ENCODE measurements around the gene GNA12.
"Not testable (repeated sequence)": the region's sequence is repeated elsewhere in the genome, so short reads cannot be mapped to it uniquely, and the experiment has no call there.

Gene GNA12

DNA sequence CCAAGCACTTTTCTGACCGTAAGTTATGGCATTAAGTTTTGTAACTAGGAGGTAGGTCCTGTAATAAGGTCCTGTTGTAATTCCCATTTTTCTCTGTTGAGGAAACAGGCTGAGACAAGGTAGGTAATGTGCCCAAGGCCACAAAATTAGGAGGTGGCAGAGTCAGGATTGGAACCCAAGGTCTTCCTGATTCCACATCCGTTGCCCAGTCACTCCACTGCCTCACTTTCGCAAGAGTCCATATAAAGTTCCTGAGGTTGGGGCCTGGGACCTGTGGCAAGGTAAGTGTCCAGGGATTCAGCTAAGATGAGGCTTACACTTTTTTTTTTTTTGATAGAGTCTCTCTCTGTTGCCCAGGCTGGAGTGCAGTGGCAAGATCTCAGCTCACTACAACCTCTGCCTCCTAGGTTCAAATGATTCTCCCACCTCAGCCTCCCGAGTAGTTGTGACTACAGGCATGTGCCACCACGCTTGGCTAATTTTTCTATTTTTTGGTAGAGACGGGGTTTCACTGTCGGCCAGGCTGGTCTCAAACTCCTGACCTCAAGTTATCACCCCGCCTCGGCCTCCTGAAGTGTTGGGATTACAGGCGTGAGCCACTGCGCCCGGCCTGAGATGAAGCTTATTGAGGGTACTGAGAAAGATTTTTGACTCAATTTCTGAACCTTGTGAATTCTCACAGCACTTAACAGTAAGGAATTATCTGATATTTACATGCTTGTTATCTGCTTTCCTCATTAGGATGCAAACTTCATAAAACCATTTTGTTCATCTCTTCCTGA lies 20.3 kb upstream of the GNA12 start:
- DNase-seq (ENCODE audit: low spot score) = no peak

- no peak for DNase-seq (ENCODE audit: low spot score)
Observed at GRCh38 chr7:2863461-2864066, 19.5 kb upstream of the GNA12 start.

DNA sequence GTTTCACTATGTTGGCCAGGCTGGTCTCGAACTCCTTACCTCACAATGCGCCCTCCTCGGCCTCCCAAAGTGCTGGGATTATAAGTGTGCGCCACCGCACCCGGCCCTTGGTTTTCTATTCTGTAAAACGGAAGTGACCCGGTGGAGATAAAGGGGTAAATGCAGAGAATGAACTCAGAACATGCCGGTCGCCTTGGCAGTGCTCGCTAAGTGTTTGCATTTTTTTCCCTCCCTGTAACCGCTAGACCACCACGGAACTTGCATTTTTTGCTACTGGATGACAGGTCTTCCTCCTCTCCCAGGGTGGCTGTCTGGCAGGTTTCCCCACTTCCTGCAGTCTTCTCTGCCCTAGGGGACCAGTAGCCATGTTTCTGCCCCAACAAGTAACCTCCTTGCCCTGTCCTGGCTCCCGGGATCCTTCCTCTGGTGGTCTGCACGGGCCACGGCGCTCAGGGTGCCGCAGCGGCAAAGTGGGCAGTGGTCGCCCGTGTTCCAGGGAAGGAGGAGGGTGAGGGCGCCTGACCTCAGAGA lies 18.8 kb upstream of the GNA12 start:
- no peak for DNase-seq (ENCODE audit: low spot score)

DNA sequence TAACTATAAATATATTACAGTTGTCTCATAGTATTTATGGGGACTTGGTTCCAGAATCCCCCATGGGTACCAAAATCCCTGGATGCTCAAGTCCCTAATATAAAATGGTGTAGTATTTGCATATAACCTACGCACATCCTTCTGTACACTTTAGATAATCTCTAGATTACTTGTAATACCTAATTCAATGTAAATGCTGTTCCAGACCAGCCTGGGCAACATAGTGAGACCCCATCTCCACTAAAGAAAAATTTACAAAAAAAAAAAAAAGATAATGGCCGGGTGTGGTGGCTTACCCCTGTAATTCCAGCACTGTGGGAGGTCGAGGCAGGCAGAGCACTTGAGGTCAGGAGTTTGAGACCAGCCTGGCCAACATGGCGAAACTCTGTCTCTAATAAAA lies 17.4 kb upstream of the GNA12 start:
- no peak for DNase-seq (ENCODE audit: low spot score)

DNA sequence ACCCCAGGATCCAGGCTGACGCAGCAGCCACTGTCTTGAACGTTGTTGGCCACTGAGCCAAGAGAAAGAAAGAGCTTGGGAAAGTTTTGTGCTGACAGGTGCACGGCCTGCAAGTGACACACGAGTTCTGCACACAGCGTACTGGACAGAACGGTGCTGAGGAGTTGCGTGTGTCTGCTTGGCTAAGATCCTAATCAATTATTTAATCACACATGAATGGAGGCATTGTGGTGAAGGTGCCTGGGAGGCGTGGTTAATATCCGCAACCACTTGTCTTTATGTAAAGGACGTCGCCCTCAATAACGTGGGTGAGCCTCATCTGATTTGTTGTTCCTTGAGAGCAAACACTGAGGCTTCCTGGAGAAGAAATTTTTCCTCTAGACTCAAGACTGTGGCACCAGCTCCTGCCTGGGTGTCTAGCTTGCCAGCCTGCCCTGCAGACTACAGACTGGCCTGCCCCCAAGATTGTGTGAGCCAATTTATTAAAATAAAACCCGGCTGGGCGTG lies 16.6 kb upstream of the GNA12 start:
- DNase-seq (ENCODE audit: low spot score) = no peak

DNA sequence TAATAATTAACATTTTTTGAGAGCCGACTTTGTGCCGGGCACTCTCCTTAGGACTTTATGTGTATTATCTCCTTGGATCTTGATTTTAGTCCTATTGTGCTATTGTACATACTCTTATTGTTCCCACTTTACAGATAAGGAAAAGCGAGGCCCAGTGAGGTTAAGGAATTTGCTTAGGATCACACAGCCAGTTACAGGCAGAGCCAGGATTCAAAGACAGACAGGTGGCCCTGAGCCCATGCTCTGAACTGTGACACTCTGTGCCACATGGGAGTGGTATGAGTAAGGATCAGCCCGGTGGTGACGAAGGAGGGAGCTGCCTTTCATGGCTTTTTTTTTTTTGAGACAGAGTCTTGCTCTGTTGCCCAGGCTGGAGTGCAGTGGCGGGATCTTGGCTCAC lies 15.8 kb upstream of the GNA12 start:
- no peak for DNase-seq (ENCODE audit: low spot score)

DNA sequence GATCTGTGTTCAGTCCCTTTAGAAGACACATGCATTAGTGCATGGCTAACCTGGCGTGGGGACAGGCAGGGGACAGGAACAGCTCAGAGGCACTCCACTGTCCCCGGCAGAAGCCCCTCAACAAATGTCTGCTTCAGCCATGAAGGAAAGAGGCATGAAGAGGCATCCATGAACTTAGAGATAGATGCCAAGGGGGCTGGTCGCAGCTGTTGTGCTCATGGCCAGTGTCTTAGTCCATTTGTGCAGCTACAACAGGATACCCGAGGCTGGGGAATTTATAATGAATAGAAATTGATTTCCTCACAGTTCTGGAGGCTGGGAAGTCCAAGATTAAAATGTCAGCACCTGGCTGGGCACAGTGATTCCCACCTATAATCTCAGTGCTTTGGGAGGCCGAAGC lies 14.5 kb upstream of the GNA12 start:
- DNase-seq (ENCODE audit: low spot score) = no peak

DNA sequence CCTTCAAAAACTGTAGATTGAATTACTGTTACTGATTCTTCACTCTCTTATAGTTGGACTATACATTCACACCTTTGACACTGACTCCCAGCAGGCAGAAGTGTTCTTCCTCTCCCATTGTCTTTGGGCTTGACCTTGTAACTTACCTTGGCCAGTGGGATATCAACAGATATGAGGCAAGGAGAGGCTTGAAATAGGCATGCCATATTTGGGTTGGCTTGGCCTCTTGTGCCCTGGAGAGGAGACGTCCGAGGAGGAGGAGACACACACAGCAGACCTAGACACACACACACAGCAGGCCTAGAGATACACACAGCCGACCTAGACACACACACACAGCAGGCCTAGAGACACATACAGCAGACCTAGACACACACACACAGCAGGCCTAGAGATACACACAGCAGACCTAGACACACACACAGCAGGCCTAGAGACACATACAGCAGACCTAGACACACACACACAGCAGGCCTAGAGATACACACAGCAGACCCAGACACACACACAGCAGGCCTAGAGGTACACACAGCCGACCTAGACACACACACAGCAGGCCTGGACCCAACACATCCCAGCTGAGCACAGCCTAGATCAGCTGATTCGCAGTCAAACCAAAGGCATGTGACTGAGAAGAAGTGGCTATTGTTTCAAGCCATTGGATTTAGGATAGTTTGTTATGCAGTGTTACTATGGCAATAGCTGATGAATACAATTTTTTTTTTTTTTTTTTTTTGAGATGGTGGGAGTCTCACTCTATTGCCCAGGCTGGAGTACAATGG lies 12.5 kb upstream of the GNA12 start:
- peak; percentile 43 for DNase-seq (ENCODE audit: low spot score)

DNA sequence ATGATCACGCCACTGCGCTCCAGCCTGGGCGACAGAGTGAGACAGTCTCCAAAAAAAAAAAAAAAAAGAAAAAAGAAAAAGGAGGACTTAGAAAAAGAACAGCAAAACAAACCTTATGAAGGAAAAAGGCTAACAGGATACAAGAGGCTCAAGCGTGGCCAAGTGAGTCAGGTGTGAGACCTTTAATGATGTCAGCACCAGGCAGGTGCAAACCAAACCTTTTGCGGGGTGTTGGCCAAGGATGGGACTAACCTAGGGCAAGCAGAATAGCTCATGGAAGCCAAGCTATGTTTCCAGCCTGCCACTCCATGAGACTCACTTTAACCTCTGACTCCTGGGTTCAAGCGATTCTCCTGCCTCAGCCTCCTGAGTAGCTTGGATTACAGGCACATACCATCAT lies 11.3 kb upstream of the GNA12 start:
- no peak for DNase-seq (ENCODE audit: low spot score)

DNA sequence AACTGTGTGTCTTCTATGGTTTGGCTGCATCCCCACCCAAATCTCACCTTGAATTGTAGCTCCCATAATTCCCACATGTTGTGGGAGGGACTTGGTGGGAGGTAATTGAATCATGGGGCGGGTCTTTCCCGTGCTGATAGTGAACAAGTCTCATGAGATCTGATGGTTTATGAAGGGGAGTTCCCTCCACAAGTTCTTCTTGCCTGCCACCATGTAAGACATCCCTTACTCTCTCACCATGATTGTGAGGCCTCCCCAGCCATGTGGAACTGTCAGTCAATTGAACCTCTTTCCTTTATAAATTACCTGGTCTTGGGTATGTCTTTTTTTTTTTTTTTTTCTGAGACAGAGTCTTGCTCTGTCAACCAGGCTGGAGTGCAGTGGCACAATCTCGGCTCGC lies 9.4 kb upstream of the GNA12 start:
- DNase-seq (ENCODE audit: low spot score) = not testable (repeated sequence)

GRCh38 chr7:2853147-2853546 lies 9.0 kb upstream of the GNA12 start:
- no peak for DNase-seq (ENCODE audit: low spot score)

- no peak for DNase-seq (ENCODE audit: low spot score)
Observed at GRCh38 chr7:2851497-2851896, 7.4 kb upstream of the GNA12 start.

DNA sequence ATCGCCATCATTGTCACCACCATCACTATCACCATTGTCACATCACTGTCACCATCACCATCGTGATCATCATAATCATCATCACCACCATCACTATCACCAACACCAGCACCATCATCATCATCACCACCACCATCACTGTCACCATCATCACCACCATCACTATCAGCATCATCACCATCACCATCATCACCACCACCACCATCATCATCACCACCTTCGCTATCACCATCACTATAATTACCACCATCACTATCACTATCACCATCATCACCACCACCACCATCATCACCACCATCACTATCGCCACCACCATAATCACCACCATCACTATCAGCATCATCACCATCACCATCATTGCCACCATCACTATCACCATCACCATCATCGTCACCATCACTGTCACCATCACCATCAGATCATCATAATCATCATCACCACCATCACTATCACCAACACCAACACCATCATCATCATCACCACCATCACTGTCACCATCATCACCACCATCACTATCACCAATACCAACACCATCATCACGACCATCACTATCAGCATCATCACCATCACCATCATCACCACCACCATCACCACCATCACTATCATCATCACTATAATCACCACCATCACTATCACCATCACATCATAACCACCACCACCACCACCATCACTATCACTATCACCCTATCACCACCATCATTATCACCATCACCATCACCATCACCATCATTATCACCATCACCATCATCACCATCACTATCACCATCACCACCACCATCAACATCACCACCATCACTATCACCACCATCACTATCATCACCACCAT lies 6.0 kb upstream of the GNA12 start:
- no peak for DNase-seq (ENCODE audit: low spot score)

- no peak for DNase-seq (ENCODE audit: low spot score)
Observed at GRCh38 chr7:2845034-2845592, 1.0 kb upstream of the GNA12 start.

DNA sequence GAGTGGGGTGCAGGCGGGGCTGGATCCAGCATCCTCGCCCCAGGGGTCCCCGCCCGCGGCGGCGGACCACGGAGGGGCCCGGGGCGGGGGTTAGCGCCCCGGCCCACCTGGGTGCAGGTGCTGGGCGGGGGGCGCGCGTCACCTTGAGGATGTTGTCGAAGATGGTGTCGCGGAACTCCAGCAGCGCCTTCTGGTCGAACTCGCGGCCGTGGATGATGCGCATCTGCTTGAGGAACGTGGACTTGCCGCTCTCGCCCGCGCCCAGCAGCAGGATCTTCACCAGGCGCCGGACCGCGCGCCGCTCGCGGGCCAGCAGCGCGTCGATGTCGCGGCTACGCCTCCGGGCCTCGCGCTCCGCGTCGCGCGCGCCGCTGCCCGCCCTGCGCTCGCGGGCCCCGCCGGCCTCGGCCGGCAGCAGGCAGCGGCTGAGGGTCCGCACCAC lies 376 bp downstream of the GNA12 start:
- peak; percentile 41 for DNase-seq (ENCODE audit: low spot score)

GRCh38 chr7:2843191-2843685 lies 870 bp downstream of the GNA12 start:
- no peak for DNase-seq (ENCODE audit: low spot score)

DNA sequence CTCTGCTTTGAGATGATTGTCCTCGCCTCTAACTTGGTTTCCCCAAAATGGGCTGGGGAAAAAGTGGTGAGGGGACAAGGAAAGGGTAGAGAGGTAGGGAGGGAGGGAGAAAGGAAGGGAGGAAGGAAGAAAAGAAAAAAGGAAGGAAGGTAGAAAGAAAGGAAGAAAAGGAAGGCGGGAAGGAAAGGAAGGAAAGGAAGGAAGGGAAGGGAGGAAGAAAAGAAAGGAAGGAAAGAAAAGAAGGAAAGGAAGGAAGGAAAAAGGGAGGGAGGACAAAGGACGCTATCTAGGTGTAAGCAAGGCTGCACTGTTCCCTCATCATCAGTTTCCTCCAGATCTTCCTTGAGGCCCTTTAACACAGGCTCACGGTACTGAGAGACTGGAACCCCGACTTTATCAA lies 2.2 kb downstream of the GNA12 start:
- no peak for DNase-seq (ENCODE audit: low spot score)

DNA sequence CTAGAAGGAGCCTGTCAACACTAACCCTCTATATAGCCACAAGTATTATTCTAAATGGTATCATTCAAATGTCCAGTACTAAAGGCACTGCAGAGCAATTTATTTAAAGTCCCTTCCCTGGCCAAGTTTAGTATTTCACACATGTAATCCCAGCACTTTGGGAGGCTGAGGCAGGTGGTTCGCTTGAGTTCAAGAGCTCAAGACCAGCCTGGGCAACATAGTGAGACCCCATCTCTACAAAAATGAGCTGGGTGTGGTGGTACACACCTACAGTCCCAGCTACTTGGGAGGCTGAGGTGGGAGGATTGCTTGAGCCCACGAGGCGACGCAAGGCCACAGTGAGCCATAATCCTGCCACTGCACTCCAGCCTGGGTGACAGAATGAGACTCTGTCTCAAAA lies 3.6 kb downstream of the GNA12 start:
- DNase-seq (ENCODE audit: low spot score) = no peak

GRCh38 chr7:2838873-2839578 lies 5.1 kb downstream of the GNA12 start:
- peak; percentile 95 for DNase-seq (ENCODE audit: low spot score)

- no peak for DNase-seq (ENCODE audit: low spot score)
Observed at GRCh38 chr7:2838451-2838850, 5.7 kb downstream of the GNA12 start.

DNA sequence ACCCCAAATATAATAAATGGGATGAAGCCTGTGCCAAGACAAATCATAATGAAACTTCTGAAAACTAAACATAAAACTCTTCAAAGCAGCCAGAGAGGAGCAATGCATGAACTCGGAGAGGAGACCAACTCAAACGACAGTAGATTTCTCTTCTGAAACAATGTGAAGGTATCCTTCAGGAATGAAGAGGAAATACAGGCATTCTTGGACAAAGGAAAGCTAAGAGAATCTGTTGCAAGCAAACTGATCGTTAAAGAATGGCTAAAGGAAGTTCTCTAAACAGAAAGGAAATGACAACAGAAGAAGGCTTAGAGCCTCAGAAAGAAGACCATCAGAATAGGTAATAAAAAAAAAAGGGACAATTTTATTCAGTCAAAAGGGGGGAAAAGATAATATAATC lies 6.6 kb downstream of the GNA12 start:
- DNase-seq (ENCODE audit: low spot score) = no peak

All from NAMALWA (cell line).